NB4 (cell line): ENCODE measurements around the gene PHYKPL.

Experiments
- DNase-seq: peaks from one replicate; pipeline ENCODE4 v3.0.0; 2010; ENCODE audit warnings: low read depth
- H3K4me3 ChIP-seq: one replicate; pipeline ENCODE4 v1.5.1; 2011; ENCODE audit warnings: mild to moderate bottlenecking, low read depth, low read length, moderate library complexity
- CTCF ChIP-seq: IDR thresholded peaks from one replicate; pipeline ENCODE4 v1.5.1; 2012; ENCODE audit warnings: low read depth, low read length
- MYC ChIP-seq: IDR thresholded peaks from 2 replicates; pipeline ENCODE4 v1.6.1; 2011; ENCODE audit warnings: low read depth, low read length
- POLR2A ChIP-seq: IDR thresholded peaks from 2 replicates; pipeline ENCODE4 v1.6.1; 2011; ENCODE audit warnings: mild to moderate bottlenecking; ENCODE audit not compliant: insufficient read length; ENCODE audit errors: extremely low read depth
- TF ChIP-seq, protein P1 (sequence below): IDR thresholded peaks from 2 replicates; pipeline ENCODE4 v1.6.1; 2011; ENCODE audit warnings: low read depth, low read length

Gene PHYKPL

DNA sequence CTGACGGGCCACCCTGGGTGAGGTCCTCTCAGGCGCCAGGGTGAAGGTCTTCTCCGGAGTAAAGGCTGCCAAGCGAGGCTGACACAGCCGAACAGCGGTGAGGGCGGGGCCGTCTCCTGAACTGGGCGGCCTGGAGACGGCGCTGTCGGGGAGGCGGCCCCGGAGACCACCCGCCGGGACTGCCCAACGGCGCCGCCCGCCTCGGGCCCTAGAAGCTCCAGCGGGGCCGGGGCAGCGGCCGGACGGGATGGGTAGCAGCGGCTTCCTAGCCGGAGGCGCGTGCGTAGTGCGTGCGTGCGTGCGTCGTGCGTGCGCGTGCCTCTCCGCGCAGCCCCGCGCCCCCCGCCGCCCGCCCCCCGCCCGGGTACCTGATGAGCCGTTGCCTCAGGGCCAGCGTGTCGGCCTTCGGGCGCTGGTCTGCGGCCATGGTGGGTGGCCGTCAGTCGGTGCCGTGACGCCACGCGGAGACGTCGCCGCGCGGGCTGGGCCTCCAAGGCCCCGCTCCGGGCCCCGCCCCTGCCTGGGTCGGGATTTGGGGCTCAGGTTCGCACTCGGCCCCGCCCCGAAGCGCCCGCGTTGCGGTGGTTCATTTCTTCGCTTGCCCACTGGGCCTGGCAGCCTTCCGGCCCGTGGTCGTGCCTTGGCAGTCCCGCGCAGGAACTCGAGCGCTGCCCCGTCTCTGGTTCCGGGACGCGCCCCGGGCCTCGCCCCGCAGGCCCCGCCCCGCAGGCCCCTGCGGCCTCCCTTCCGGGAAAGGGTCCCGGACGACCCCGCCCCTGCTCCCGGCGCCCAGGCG lies at the start of gene PHYKPL:
Gene PHYKPL (minus strand): TSS at position 679 of the 796 bp plus-strand sequence. CDS start 252 bp downstream, at position 427.
- DNase-seq, result peak; percentile 81
- TF ChIP-seq POLR2A, result peak; percentile 69
- TF ChIP-seq MYC, result 0 out of 2 replicates have a peak, but pooled peaks have one; percentile 67
- TF ChIP-seq, protein P1, sequence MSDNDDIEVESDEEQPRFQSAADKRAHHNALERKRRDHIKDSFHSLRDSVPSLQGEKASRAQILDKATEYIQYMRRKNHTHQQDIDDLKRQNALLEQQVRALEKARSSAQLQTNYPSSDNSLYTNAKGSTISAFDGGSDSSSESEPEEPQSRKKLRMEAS, result no peak; the same call in 1 of the 2 replicates
- H3K4me3 ChIP-seq, result peak within 1 kb of the TSS; percentile 91

GRCh38 chr5:178282391-178282790 lies 49.8 kb upstream of the PHYKPL start:
- TF ChIP-seq CTCF (no peak), POLR2A (no peak), MYC (no peak)
- TF ChIP-seq, protein P1, result no peak
- H3K4me3 ChIP-seq, result no peak overlapping the region
- DNase-seq, result peak; percentile 15

- peak; percentile 83 for DNase-seq
- H3K4me3 ChIP-seq, result no peak overlapping the region
- no peak for TF ChIP-seq POLR2A
- TF ChIP-seq CTCF, result no peak
- no peak for TF ChIP-seq MYC
- TF ChIP-seq, protein P1, result no peak
These were observed 48.7 kb upstream of the PHYKPL start for GRCh38 chr5:178281331-178281730.

- TF ChIP-seq, protein P1, result no peak
- TF ChIP-seq POLR2A (no peak), CTCF (no peak), MYC (no peak)
- peak; percentile 31 for DNase-seq
- H3K4me3 ChIP-seq, result no peak overlapping the region
These were observed 48.0 kb upstream of the PHYKPL start for GRCh38 chr5:178280631-178281030.

DNA sequence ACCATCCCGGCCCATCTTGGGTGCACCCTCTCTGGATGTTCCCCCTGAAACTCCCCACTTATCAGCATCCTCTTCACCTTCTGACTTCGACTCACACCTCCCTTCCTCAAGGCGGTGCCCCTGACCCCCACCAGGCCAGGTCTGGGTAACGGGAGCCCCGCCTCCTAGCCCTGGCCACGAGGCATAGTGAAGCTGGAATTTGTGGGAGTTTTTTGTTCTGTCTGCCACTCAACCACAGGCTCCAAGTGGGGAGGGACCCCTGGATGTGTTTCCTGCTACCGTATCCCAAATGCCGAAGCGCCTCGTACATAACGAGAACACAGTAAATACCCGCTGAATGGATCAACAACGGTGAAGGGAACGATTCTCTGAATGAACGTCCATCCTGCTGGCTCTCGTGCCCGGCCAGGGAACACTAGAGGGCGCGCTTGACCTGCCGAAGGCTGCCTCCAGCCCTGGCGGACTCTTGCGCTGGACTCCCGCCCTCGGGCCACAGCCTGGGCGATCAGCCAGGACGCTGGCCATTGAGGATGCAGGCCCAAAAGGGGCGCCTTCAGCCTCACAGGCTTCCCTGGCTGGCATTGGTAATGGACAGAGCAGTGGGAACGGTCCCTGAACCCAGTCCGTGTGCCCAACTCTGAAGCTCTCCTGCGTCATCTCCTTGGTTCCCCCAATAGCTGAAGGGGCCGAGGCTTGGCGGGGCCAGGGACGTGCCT lies 47.3 kb upstream of the PHYKPL start:
- peak; percentile 75 for DNase-seq
- TF ChIP-seq, protein P1, result no peak
- TF ChIP-seq POLR2A (no peak), CTCF (peak; percentile 81)
- no peak overlapping the region for H3K4me3 ChIP-seq

- TF ChIP-seq MYC (no peak), CTCF (no peak), POLR2A (no peak)
- TF ChIP-seq, protein P1, result no peak
- H3K4me3 ChIP-seq, result no peak overlapping the region
- no peak for DNase-seq
These were observed 46.6 kb upstream of the PHYKPL start for GRCh38 chr5:178279026-178279722.
